Loucy (cell line): ENCODE measurements around the gene PTPRN2.

Experiments used
- H2AFZ ChIP-seq: fragments of 200-600 bp; sonication (generic); 2 replicates; pipeline ENCODE4 v1.6.0; 2016; ENCODE audit warnings: antibody characterized with exemption, mild to moderate bottlenecking, low read length, moderate library complexity
- H3F3A ChIP-seq: fragments of 200-600 bp; 2 replicates; pipeline ENCODE4 v1.6.0; 2016; ENCODE audit warnings: antibody characterized with exemption, low read depth, mild to moderate bottlenecking
- H3K27me3 ChIP-seq: fragments of 200-600 bp; sonication (generic); 2 replicates; pipeline ENCODE4 v1.6.1; 2014; ENCODE audit warnings: low read length, mild to moderate bottlenecking; ENCODE audit not compliant: insufficient read depth, poor library complexity, severe bottlenecking
- H3K36me3 ChIP-seq: fragments of 200-600 bp; sonication (generic); 2 replicates; pipeline ENCODE4 v1.6.1; 2016; ENCODE audit warnings: low read length; ENCODE audit not compliant: insufficient read depth
- H3K4me1 ChIP-seq: fragments of 200-600 bp; sonication (generic); 2 replicates; pipeline ENCODE4 v1.5.1; 2014; ENCODE audit warnings: low read length, mild to moderate bottlenecking; ENCODE audit not compliant: insufficient read depth, poor library complexity, severe bottlenecking
- H3K4me2 ChIP-seq: fragments of 200-600 bp; sonication (generic); 2 replicates; pipeline ENCODE4 v1.6.0; 2014; ENCODE audit warnings: antibody characterized with exemption, low read length, low read depth, mild to moderate bottlenecking; ENCODE audit not compliant: poor library complexity, severe bottlenecking
- H3K4me3 ChIP-seq: fragments of 200-600 bp; sonication (generic); 2 replicates; pipeline ENCODE4 v1.5.1; 2014; ENCODE audit warnings: low read length, mild to moderate bottlenecking, mixed read lengths; ENCODE audit not compliant: poor library complexity, severe bottlenecking
- H3K79me2 ChIP-seq: fragments of 200-600 bp; sonication (generic); 2 replicates; pipeline ENCODE4 v1.6.1; 2014; ENCODE audit warnings: low read length; ENCODE audit not compliant: insufficient read depth
- H3K9ac ChIP-seq: fragments of 200-600 bp; sonication (generic); 2 replicates; pipeline ENCODE4 v1.6.0; 2014; ENCODE audit warnings: mild to moderate bottlenecking, low read depth, low read length, moderate library complexity; ENCODE audit not compliant: poor library complexity, severe bottlenecking
- H3K9me2 ChIP-seq: fragments of 200-600 bp; sonication (generic); replicated peaks from 2 replicates; pipeline ENCODE4 v1.6.1; 2016; ENCODE audit warnings: low read depth, low read length, mixed read lengths
- H3K9me3 ChIP-seq: fragments of 200-600 bp; sonication (generic); 2 replicates; pipeline ENCODE4 v1.6.1; 2014; ENCODE audit warnings: mild to moderate bottlenecking, antibody characterized with exemption, low read length, low read depth; ENCODE audit not compliant: insufficient read depth
- H4K20me1 ChIP-seq: fragments of 200-600 bp; sonication (generic); 2 replicates; pipeline ENCODE4 v1.6.0; 2014; ENCODE audit warnings: antibody characterized with exemption, low read length, mild to moderate bottlenecking; ENCODE audit not compliant: insufficient read depth, poor library complexity, severe bottlenecking
- CTCF ChIP-seq: fragments of 200-600 bp; sonication (generic); conservative IDR thresholded peaks from 2 replicates; pipeline ENCODE4 v1.5.1; 2014; ENCODE audit warnings: mild to moderate bottlenecking, antibody characterized with exemption, low read length
- EZH2phosphoT487 ChIP-seq: fragments of 200-600 bp; IDR thresholded peaks from 2 replicates; pipeline ENCODE4 v1.6.1; 2018; ENCODE audit warnings: antibody characterized with exemption, mild to moderate bottlenecking, moderate library complexity, borderline replicate concordance

Gene PTPRN2

GRCh38 chr7:158579662-158580646 is 7.7 kb downstream of the PTPRN2 start:
- no peaks in the 10 kb centered on the region for H3K9me2 ChIP-seq
- H3K9me3 ChIP-seq, result no peaks in the 10 kb centered on the region; the same call in 1 of the 2 replicates
- no peaks in the 10 kb centered on the region for H3F3A ChIP-seq
- H4K20me1 ChIP-seq, result no peaks in the 10 kb centered on the region
- no peaks in the 10 kb centered on the region for H3K36me3 ChIP-seq
- H3K9ac ChIP-seq, result no peak overlapping the region
- H3K79me2 ChIP-seq, result no peaks in the 10 kb centered on the region
- H3K27me3 ChIP-seq, result no peaks in the 10 kb centered on the region
- no peak overlapping the region for H3K4me2 ChIP-seq
- TF ChIP-seq CTCF (no peak), EZH2phosphoT487 (no peak)
- peaks cover 8% of the 10 kb centered on the region for H3K4me1 ChIP-seq
- H3K4me3 ChIP-seq, result no peak overlapping the region
- H2AFZ ChIP-seq, result no peak overlapping the region

GRCh38 chr7:158576050-158576762 is 11.4 kb downstream of the PTPRN2 start:
- no peak overlapping the region for H2AFZ ChIP-seq
- H3K79me2 ChIP-seq, result no peaks in the 10 kb centered on the region
- no peaks in the 10 kb centered on the region for H3K27me3 ChIP-seq
- H3K4me3 ChIP-seq, result no peak overlapping the region
- H3K4me2 ChIP-seq, result no peak overlapping the region
- H3K9me2 ChIP-seq, result no peaks in the 10 kb centered on the region
- no peak overlapping the region for H3K9ac ChIP-seq
- no peaks in the 10 kb centered on the region for H3K4me1 ChIP-seq
- H4K20me1 ChIP-seq, result no peaks in the 10 kb centered on the region
- TF ChIP-seq CTCF, result no peak
- no peak for TF ChIP-seq EZH2phosphoT487
- H3F3A ChIP-seq, result no peaks in the 10 kb centered on the region
- no peaks in the 10 kb centered on the region for H3K36me3 ChIP-seq
- H3K9me3 ChIP-seq, result no peaks in the 10 kb centered on the region; the same call in 1 of the 2 replicates

- no peak overlapping the region for H3K4me2 ChIP-seq
- H3K4me1 ChIP-seq, result no peaks in the 10 kb centered on the region
- H3K9ac ChIP-seq, result no peak overlapping the region
- no peak overlapping the region for H3K4me3 ChIP-seq
- H3F3A ChIP-seq, result no peaks in the 10 kb centered on the region
- H3K9me3 ChIP-seq, result peaks cover 6% of the 10 kb centered on the region; the same call in 1 of the 2 replicates
- H4K20me1 ChIP-seq, result no peaks in the 10 kb centered on the region
- no peak overlapping the region for H2AFZ ChIP-seq
- TF ChIP-seq EZH2phosphoT487, result no peak
- TF ChIP-seq CTCF, result no peak; the same call in 1 of the 2 replicates
- no peaks in the 10 kb centered on the region for H3K27me3 ChIP-seq
- no peaks in the 10 kb centered on the region for H3K9me2 ChIP-seq
- no peaks in the 10 kb centered on the region for H3K79me2 ChIP-seq
- H3K36me3 ChIP-seq, result no peaks in the 10 kb centered on the region
Measured at GRCh38 chr7:158574308-158575036, 13.2 kb downstream of the PTPRN2 start.
